Measurements from ENCODE around the gene ALX3.

ALX3 gene

GRCh38 chr1:110060034-110060661, 10.3 kb downstream of the ALX3 start:
- H3K4me3 ChIP-seq (replicated peaks; ENCODE audit: low read depth, low read length) = no peak overlapping the region
- DNase-seq (ENCODE audit: extremely low read depth, low read depth) = no peak
- TF ChIP-seq, protein P1, sequence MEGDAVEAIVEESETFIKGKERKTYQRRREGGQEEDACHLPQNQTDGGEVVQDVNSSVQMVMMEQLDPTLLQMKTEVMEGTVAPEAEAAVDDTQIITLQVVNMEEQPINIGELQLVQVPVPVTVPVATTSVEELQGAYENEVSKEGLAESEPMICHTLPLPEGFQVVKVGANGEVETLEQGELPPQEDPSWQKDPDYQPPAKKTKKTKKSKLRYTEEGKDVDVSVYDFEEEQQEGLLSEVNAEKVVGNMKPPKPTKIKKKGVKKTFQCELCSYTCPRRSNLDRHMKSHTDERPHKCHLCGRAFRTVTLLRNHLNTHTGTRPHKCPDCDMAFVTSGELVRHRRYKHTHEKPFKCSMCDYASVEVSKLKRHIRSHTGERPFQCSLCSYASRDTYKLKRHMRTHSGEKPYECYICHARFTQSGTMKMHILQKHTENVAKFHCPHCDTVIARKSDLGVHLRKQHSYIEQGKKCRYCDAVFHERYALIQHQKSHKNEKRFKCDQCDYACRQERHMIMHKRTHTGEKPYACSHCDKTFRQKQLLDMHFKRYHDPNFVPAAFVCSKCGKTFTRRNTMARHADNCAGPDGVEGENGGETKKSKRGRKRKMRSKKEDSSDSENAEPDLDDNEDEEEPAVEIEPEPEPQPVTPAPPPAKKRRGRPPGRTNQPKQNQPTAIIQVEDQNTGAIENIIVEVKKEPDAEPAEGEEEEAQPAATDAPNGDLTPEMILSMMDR (IDR thresholded peaks at IDR 0.05; ENCODE audit: low read depth, low read length, missing control alignments) = peak; percentile 90

GRCh38 chr1:110059133-110059863, 11.2 kb downstream of the ALX3 start:
- TF ChIP-seq, protein P1 (IDR thresholded peaks at IDR 0.05; ENCODE audit: low read depth, low read length, missing control alignments) = no peak
- no peak for DNase-seq (ENCODE audit: extremely low read depth, low read depth)
- no peak overlapping the region for H3K4me3 ChIP-seq (replicated peaks; ENCODE audit: low read depth, low read length)

DNA sequence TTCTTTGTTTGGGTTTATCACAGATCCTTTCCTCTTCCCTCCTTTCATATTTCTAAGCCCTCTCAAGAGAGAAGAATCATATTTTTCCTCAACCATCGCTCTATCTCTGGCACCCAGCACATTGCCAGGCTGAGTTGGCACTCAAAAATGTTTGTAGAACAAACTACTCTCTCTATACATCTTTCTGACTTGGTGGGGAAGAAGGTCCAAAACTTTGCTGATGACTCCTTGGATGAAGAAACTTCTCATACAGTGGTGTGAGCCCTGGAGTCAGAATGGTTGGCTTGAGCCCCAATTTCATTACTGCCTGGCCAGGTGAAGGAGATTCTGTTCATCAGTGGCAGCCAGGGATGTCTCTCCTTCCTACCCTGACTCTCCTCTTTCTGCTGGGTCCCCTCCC, 11.9 kb downstream of the ALX3 start:
- TF ChIP-seq, protein P1 (IDR thresholded peaks at IDR 0.05; ENCODE audit: low read depth, low read length, missing control alignments) = no peak
- DNase-seq (ENCODE audit: extremely low read depth, low read depth) = no peak
- H3K4me3 ChIP-seq (replicated peaks; ENCODE audit: low read depth, low read length) = no peak overlapping the region

DNA sequence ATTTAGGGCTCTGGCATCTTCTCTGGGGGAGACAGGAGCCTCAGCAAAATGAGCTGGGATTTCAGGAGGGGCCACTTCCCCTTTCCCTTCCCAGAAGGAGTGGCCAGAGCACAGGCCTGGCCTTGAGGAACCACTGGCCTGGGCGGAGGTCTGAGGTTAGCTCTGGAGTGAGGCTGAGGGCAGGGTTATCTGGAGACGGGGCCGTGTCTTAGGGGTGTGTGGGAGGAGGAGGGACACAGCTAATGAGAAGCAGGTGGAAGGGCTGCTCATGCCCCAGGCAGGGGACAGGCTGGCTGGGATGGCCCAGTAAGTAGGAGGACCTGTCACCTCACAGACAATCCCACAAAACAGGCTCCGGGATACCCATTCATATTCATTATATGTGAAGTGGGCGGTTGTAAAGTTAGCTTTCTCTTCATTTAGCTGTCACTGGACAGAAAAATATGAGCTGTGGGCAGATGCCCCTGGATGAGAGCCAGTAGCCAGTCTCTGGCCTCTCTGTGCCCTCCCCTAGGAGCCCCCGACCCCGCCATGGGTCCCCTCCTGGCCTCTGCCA, 12.4 kb downstream of the ALX3 start:
- DNase-seq (ENCODE audit: extremely low read depth, low read depth) = no peak
- TF ChIP-seq, protein P1 (IDR thresholded peaks at IDR 0.05; ENCODE audit: low read depth, low read length, missing control alignments) = no peak
- H3K4me3 ChIP-seq (replicated peaks; ENCODE audit: low read depth, low read length) = no peak overlapping the region

DNA sequence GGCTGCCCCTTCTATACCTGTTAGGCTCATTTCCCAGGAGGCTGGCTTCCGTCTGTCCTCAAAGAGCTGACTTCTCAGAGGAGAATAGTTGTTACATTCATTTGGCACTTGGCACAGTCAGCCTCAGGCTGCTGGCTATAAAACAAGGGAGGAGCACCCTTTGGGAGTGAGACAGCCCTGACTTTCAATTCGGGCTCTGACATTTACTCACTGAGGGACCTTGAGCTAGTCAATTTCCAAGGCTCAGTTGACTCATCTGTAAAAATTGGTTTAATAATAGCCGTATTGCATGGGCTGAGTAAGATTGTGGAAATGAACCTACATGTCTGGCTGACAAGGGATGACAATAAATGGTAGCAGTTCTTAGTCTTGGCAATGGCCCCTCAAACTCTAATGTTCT, 13.7 kb downstream of the ALX3 start:
- no peak overlapping the region for H3K4me3 ChIP-seq (replicated peaks; ENCODE audit: low read depth, low read length)
- TF ChIP-seq, protein P1 (IDR thresholded peaks at IDR 0.05; ENCODE audit: low read depth, low read length, missing control alignments) = no peak
- DNase-seq (ENCODE audit: extremely low read depth, low read depth) = no peak

- TF ChIP-seq, protein P1 (IDR thresholded peaks at IDR 0.05; ENCODE audit: low read depth, low read length, missing control alignments) = no peak
These were observed 14.2 kb downstream of the ALX3 start for GRCh38 chr1:110056285-110056683.

More at GRCh38 chr1:110056285-110056683, 14.2 kb downstream of the ALX3 start:
- DNase-seq (ENCODE audit: extremely low read depth, low read depth) = no peak
- H3K4me3 ChIP-seq (replicated peaks; ENCODE audit: low read depth, low read length) = no peak overlapping the region

Measured in HFF-Myc (cell line).